ENCODE results near the gene SPATS2L. TPM values are rescaled to one million over a fixed set of nuclear protein-coding genes. Genes with fewer than 3 reads are reported as not detected.

Gene SPATS2L
- total and polyA plus RNA-seq, 2 experiments from 2014 or later = 159 to 202 TPM

DNA sequence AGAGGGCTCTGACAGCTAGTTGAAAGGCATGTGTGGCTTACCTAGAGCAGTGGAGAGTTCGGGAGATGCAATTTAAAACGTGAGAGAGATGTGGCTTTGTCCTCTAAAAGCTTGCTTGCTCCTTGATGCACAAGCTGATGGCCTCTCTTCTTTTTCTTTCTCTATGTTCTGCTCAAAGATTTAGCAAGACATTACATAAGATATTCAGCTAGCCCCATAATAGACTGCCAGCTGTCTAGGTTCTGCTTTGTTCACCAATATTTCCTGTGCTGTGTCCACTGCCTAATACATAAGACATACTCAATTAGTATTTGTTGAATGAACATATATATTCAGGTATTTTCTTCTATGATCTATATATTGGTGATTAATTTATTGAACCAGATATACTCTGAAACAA, 31.1 kb downstream of the SPATS2L start:
- Histone ChIP-seq H3K4me3 (no peak overlapping the region), H3K79me2 (peaks cover 90% of the 10 kb centered on the region), H3K4me2 (no peak overlapping the region), H3K36me3 (replicated peaks; ENCODE audit: insufficient read depth, low read depth) (no peaks in the 10 kb centered on the region), H4K20me1 (ENCODE audit: insufficient read depth, poor library complexity, severe bottlenecking) (peaks cover 28% of the 10 kb centered on the region), H3K9me2 (replicated peaks; ENCODE audit: insufficient read depth) (no peaks in the 10 kb centered on the region), H3K27ac (peak overlapping the region; percentile 45), H3K4me1 (ENCODE audit: insufficient read depth) (peaks cover 36% of the 10 kb centered on the region), H3K27me3 (no peaks in the 10 kb centered on the region), H3K9me3 (ENCODE audit: low read depth) (no peaks in the 10 kb centered on the region), H2AFZ (no peak overlapping the region)
- DNase-seq (ENCODE audit: low spot score) = no peak
- TF ChIP-seq, protein P1, sequence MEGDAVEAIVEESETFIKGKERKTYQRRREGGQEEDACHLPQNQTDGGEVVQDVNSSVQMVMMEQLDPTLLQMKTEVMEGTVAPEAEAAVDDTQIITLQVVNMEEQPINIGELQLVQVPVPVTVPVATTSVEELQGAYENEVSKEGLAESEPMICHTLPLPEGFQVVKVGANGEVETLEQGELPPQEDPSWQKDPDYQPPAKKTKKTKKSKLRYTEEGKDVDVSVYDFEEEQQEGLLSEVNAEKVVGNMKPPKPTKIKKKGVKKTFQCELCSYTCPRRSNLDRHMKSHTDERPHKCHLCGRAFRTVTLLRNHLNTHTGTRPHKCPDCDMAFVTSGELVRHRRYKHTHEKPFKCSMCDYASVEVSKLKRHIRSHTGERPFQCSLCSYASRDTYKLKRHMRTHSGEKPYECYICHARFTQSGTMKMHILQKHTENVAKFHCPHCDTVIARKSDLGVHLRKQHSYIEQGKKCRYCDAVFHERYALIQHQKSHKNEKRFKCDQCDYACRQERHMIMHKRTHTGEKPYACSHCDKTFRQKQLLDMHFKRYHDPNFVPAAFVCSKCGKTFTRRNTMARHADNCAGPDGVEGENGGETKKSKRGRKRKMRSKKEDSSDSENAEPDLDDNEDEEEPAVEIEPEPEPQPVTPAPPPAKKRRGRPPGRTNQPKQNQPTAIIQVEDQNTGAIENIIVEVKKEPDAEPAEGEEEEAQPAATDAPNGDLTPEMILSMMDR (IDR thresholded peaks at IDR 0.05; ENCODE audit: poor library complexity) = no peak
- TF ChIP-seq EZH2 (IDR thresholded peaks at IDR 0.05; ENCODE audit: borderline replicate concordance) = no peak
- TF ChIP-seq EZH2phosphoT487 (IDR thresholded peaks at IDR 0.05; ENCODE audit: low read depth, severe bottlenecking, unreplicated experiment) = no peak
- 82% methylated on average over 2 of the region's 2 CpGs for WGBS (ENCODE audit: low lambda C conversion rate, missing lambda C conversion rate)

DNA sequence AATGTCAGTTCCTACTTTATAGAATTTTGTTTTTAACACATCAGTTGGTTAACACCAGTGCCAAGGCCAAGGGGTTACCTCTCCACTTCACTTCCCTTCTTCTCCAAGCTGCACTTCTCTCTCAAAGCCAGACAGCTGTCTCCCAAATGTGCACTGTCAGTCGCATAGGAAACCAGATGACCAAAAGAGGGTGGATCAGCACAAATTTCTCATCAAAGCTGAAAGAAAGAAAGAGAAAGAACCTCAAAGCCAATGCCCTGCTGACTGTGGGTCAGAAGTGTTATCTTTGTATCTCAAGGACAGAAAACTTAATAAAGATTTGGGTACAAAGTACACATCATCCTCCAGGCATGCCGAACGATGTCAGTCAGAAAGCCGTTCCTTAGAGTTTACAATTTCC, 32.2 kb downstream of the SPATS2L start:
- no peak overlapping the region for H2AFZ ChIP-seq
- DNase-seq (ENCODE audit: low spot score) = no peak
- no peaks in the 10 kb centered on the region for H3K9me2 ChIP-seq (replicated peaks; ENCODE audit: insufficient read depth)
- H3K4me2 ChIP-seq = peak overlapping the region; percentile 39
- no peaks in the 10 kb centered on the region for H3K9me3 ChIP-seq (ENCODE audit: low read depth)
- no peak for TF ChIP-seq EZH2phosphoT487 (IDR thresholded peaks at IDR 0.05; ENCODE audit: low read depth, severe bottlenecking, unreplicated experiment)
- TF ChIP-seq, protein P1 (IDR thresholded peaks at IDR 0.05; ENCODE audit: poor library complexity) = no peak
- TF ChIP-seq EZH2 (IDR thresholded peaks at IDR 0.05; ENCODE audit: borderline replicate concordance) = no peak
- H3K4me1 ChIP-seq (ENCODE audit: insufficient read depth) = peaks cover 36% of the 10 kb centered on the region
- no peak overlapping the region for H3K4me3 ChIP-seq
- no peaks in the 10 kb centered on the region for H3K27me3 ChIP-seq
- H3K27ac ChIP-seq = peak overlapping the region; percentile 45
- 36% methylated on average over 4 of the region's 4 CpGs for WGBS (ENCODE audit: low lambda C conversion rate, missing lambda C conversion rate)
- H3K79me2 ChIP-seq = peaks cover 91% of the 10 kb centered on the region
- H3K36me3 ChIP-seq (replicated peaks; ENCODE audit: insufficient read depth, low read depth) = no peaks in the 10 kb centered on the region
- peaks cover 26% of the 10 kb centered on the region for H4K20me1 ChIP-seq (ENCODE audit: insufficient read depth, poor library complexity, severe bottlenecking)

DNA sequence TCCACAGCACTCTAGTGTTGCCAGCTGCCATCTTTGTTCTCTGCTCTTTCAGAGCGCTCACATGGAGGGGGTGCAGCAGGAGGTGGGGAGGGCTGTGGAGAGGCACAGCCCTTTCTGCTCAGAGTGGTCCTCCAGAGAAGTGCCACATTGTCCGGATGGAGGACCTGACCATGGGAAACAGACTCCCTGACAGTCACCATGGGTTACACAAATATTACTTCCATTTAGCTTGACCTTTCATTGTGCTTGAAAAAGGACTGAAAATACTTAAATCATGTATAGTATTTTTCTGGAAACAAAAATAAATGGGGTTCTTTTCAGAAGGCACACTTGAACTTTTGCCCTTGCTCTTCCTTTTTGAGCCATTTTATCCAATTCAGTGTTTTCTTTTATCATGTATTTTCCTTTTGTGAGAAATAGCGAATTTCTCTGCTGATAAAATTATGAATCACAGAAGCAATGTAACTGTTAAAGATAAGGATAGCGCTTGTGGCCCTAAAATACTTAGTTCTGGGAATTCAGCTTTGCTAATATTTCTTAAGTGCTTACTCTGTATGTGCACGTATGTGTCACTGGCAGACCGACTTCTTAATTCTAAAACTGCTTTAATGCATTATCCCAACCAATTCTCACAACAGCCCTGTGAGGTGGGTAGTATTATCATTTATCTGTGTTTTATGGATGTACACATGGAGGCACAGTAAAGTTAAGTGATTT, 34.2 kb downstream of the SPATS2L start:
- TF ChIP-seq EZH2 (IDR thresholded peaks at IDR 0.05; ENCODE audit: borderline replicate concordance) (no peak), EZH2phosphoT487 (IDR thresholded peaks at IDR 0.05; ENCODE audit: low read depth, severe bottlenecking, unreplicated experiment) (no peak)
- TF ChIP-seq, protein P1 (IDR thresholded peaks at IDR 0.05; ENCODE audit: poor library complexity) = no peak
- peak overlapping the region; percentile 41 for H3K27ac ChIP-seq
- no peak for DNase-seq (ENCODE audit: low spot score)
- H3K9me3 ChIP-seq (ENCODE audit: low read depth) = no peaks in the 10 kb centered on the region
- H3K27me3 ChIP-seq = no peaks in the 10 kb centered on the region
- no peaks in the 10 kb centered on the region for H3K36me3 ChIP-seq (replicated peaks; ENCODE audit: insufficient read depth, low read depth)
- H3K79me2 ChIP-seq = peaks cover 100% of the 10 kb centered on the region
- H3K9me2 ChIP-seq (replicated peaks; ENCODE audit: insufficient read depth) = no peaks in the 10 kb centered on the region
- H4K20me1 ChIP-seq (ENCODE audit: insufficient read depth, poor library complexity, severe bottlenecking) = peaks cover 31% of the 10 kb centered on the region
- peak overlapping the region; percentile 15 for H3K4me2 ChIP-seq
- WGBS (ENCODE audit: low lambda C conversion rate, missing lambda C conversion rate) = 78% methylated on average over 6 of the region's 6 CpGs
- H3K4me3 ChIP-seq = no peak overlapping the region
- no peak overlapping the region for H2AFZ ChIP-seq
- H3K4me1 ChIP-seq (ENCODE audit: insufficient read depth) = peaks cover 38% of the 10 kb centered on the region
